HK-2 (cell line): ENCODE data around the gene SMIM22.
A peak's percentile ranks its signal among the peaks of the same experiment; 100 is the strongest.
"Not testable (repeated sequence)": the region's sequence is repeated elsewhere in the genome, so short reads cannot be mapped to it uniquely, and the experiment has no call there.

ENCODE experiments used
- DNase-seq: peaks from one replicate; pipeline ENCODE4 v3.0.0-alpha.2; 2018; ENCODE audit not compliant: unreplicated experiment

The SMIM22 gene

GRCh38 chr16:4768549-4769305, 26.4 kb upstream of the SMIM22 start:
- DNase-seq = peak; percentile 76

GRCh38 chr16:4769306-4769638, 25.9 kb upstream of the SMIM22 start:
- no peak for DNase-seq

GRCh38 chr16:4771646-4772045, 23.5 kb upstream of the SMIM22 start:
- DNase-seq = no peak

GRCh38 chr16:4772351-4772750, 22.8 kb upstream of the SMIM22 start:
- no peak for DNase-seq

GRCh38 chr16:4775005-4775404, 20.2 kb upstream of the SMIM22 start:
- DNase-seq = no peak

GRCh38 chr16:4776141-4776705, 18.9 kb upstream of the SMIM22 start:
- no peak for DNase-seq

- no peak for DNase-seq
Measured at GRCh38 chr16:4777339-4778049, 17.7 kb upstream of the SMIM22 start.

GRCh38 chr16:4778050-4778392, 17.1 kb upstream of the SMIM22 start:
- no peak for DNase-seq

GRCh38 chr16:4780235-4780634, 14.9 kb upstream of the SMIM22 start:
- no peak for DNase-seq

- no peak for DNase-seq
Measured at GRCh38 chr16:4783251-4783950, 11.8 kb upstream of the SMIM22 start.

- DNase-seq = no peak
Measured at GRCh38 chr16:4783951-4784336, 11.2 kb upstream of the SMIM22 start.

- DNase-seq = not testable (repeated sequence)
Measured at GRCh38 chr16:4784444-4784987, 10.7 kb upstream of the SMIM22 start.

- no peak for DNase-seq
Measured at GRCh38 chr16:4785758-4786433, 9.3 kb upstream of the SMIM22 start.

GRCh38 chr16:4787068-4787467, 8.1 kb upstream of the SMIM22 start:
- no peak for DNase-seq

GRCh38 chr16:4787627-4788482, 7.3 kb upstream of the SMIM22 start, which contains the start of gene SEPTIN12:
SEPTIN12 (minus strand) TSS chr16:4788345; CDS start chr16:4787645, 700 bp downstream.
- DNase-seq = no peak

GRCh38 chr16:4788489-4788889, 6.7 kb upstream of the SMIM22 start:
- no peak for DNase-seq

GRCh38 chr16:4788910-4789309, 6.3 kb upstream of the SMIM22 start:
- DNase-seq = no peak

GRCh38 chr16:4790261-4790660, 4.9 kb upstream of the SMIM22 start:
- DNase-seq = no peak

GRCh38 chr16:4790871-4791270, 4.3 kb upstream of the SMIM22 start:
- DNase-seq = no peak

GRCh38 chr16:4792951-4793513, 2.1 kb upstream of the SMIM22 start:
- no peak for DNase-seq
